Fibroblast of skin of abdomen (primary cell): ENCODE data around the gene TMEM30B.
A peak's percentile ranks its signal among the peaks of the same experiment; 100 is the strongest.
"Not testable (repeated sequence)": the region's sequence is repeated elsewhere in the genome, so short reads cannot be mapped to it uniquely, and the experiment has no call there.

ENCODE experiments used
- DNase-seq: peaks from one replicate; pipeline ENCODE4 v3.0.0-alpha.2; 2013

The TMEM30B gene

DNA sequence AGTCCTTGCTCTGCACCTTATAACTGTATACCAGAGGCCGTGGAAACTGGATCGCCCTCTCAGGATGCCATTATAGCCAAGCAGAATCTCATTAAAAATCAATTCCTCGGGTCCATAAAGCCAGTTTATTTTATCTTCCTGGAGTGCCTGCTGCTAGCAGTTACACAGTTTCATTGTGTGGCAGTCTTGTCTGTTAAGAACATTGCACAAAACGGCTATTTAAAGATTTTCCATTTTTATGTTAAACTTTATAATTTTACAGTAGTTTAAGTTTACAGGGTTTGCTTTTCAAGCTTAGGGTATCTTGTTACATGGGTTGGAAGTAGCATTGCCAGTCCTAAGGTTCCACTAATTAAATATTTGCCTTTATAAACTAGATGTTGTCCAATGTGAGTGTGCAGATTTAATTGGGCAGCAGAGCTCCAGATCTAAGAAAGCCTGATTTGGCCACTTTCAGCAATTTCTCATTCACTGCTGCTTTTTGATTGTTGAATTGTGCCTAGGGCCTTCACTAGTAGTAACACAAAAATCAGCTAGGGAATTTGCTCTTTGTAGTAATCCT lies 17.0 kb downstream of the TMEM30B start:
- DNase-seq: no peak

DNA sequence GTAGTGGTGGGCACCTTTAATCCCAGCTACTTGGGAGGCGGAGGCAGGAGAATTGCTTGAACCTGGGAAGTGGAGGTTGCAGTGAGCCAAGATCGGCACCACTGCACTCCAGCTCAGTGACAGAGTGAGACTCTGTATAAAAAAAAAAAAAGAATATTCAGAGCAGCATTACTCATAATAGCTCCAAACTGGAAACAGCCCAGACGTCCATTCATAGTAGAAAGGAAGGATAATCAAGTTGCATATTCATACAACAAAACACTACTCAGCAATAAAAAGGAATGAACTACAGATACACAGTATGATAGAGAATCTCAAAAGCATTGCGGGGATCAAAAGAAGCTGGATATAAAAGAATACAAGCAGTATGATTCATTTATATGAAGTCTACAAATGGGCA lies 19.1 kb downstream of the TMEM30B start:
- DNase-seq: peak; percentile 54

DNA sequence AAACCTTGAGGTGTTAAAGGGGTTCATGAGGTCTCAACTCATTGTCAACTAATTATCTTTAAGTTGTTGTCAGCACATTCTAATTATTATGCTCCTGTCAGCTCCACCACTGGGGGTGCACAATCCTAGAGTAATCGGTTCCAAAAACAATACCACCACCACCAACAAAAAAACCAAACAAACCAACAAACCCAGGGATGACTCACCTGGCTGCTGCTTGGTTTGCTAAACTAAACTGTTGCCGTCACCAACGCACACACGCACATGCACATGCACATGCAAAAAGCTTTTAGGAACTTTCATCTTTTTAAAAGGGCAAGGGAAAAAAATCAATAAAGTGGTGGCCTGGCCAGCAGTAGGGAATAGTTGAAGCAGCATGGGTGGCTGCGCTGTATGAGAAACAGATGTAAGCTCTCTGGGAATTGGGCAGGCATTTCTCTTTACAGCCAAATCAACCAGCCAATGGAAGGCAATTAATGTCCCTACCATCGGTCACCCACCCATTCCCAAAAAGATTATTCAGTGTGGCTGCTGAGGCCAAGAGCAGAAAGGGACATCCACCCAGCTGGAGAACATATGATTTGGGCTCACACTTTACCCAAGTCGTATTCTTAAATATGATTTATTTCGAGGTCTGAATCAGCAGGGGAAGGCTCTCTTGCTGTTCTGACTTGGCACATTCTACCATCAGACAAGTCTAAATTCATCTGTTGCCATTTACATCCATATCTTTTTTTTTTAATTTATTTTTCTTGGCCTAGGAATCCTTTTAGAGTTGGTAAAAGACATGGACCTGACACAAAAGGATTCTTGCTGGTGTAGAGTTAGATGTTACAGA lies 20.0 kb downstream of the TMEM30B start:
- DNase-seq: peak; percentile 69

DNA sequence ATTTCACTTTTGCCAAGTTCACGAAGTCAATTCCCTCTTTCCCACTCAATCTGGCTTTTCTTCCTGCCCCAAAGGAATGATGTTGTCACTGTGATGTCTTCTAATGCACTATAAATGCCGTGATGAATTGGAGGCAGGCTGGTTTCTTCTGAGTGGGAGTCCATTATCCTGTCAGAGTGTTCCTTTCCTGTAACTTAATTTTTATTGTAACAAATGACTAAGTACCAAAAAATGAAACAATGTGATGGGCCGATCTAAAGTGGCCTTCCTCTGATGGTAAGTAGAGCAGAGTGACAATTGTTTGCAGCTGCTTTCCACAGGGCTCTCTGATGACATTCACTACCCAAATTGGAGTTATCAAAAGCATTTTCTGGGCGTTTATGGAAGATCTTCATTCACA lies 22.2 kb downstream of the TMEM30B start:
- peak; percentile 51 for DNase-seq

DNA sequence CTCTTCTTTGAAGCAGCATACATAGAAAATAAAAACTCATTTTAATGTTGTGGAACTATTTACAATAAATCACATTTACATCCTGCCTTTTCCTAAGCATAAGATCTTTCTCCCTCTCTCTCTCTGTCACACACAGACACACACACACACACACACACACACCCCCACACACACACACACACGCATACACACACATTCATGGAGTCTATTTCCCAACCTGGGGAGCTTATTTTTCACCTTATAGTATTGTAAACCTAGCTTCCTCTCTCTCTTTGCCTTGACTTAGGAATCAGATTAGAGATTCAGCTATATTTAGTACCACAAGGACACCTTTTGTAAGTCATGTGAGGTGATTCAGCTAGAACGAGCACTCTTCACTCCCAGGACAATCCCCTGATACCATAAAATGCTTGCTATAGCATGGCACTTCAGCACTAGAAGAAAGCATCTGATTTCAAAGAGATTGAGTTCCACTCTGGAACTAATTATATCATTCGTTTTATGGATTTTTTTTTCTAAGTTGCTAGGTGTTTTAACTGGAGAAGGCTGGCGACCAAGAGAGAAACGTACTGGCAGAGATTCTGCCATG lies 23.6 kb downstream of the TMEM30B start:
- no peak for DNase-seq

DNA sequence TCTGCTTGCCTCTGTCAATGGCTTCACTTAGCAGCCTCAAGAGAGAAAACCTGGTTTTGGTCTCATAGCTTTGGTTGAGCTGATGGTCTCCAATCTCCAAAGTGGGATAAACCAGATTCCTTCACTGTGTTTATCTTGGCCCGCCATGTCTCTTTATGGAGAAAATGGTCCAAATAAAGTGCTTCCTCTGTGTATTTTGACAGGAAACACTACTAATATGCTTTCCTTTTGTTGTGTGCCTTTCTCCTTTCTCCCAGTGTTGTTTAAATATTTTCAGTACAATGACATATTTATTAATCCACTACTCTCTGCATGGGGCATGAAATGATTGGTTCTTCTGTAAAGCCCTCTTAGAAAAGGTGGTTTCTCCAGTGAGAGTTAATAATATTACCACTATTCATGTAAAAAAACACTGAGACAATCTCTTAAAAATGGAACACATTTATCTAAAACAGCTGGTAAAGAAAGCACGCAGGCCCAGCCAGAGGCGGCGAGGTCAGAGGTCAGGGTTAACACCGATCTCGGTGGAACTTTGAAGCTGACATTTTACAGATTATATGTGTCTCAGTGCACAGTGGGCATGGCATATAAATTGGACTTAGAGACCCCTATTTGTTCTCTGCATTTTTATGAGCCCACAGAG lies 24.2 kb downstream of the TMEM30B start:
- no peak for DNase-seq

DNA sequence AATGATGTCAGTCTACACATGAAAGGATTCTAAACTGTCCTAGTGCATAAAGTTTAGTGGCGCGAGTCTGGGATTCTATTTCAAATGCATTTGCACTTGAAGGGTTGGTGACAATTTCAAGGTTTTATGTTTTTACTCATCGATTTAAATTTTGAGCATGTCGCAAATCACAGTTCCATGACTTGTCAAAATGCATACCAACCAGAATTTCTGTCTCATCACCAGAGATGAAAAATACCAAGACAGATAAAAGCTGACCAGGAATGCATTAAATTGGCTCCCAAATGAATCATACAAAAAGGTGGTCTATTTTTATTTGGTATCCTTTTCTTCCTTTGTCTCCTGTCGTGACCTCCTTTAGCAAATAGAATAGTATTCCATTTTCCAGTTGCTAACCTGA lies 25.2 kb downstream of the TMEM30B start:
- DNase-seq: peak; percentile 51

DNA sequence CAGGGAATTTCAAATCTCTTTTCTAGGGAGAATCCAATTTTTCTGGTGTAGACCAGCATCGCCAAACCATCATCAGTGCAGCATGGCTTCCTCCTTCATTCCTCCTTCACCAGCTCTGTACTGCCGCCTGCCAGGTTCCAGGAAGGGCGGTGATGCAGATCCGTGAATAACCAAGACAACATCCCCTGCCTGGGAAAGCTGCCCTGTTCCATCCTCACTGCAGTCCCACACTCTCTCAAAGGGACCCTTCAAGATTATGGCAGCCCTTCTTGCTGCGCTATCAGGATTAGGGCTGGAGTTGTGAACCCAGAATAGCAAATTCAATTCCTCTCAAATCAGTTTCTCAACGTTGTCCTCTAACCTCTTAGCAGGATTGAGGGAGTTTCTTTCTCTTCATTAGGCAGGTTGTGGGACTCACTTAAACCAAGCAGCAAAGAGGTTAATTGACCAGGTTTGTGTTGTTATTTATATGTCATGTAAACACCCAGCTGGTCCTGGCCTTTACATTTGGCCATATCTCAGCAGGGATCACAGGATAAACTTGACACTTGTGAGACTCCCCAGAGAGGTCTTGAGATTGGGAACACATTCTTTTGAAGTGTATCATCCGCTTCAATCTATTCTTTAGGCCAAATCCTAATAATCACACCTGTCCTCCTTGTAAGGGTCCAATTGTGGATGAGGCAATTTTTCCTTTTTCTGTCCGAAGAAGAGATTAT lies 26.2 kb downstream of the TMEM30B start:
- DNase-seq: no peak

DNA sequence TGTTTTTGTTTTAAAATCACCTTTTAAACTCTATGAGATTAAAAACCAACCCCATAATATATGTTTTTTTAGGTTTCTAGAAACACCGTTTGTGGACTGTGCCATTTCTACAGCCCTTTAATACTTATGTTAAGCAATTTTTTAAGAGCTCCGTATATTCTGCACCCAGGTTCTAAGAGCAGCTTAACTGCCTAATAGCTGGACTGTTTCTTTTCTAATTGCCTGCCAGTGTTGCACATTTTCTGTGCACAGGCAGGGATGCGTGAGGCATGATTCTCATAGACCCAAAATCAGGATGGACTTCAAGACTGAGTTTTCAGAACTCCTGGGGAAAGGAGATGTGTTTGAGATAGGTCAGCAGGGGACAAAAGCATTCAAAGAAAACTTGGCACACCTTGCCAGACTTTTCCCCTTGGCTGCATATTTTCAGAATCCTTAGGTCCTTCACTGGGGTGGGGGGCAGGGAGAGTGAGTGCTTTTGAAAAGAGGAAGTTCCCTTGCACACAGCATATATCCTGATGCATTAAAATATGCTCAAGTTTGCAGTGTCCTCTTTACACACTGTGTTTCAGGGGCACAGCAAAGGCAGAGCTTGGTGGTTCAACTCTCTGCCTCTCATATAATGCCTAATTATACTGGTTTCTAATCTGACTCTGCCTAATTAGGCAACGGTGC lies 27.9 kb downstream of the TMEM30B start:
- DNase-seq: no peak

DNA sequence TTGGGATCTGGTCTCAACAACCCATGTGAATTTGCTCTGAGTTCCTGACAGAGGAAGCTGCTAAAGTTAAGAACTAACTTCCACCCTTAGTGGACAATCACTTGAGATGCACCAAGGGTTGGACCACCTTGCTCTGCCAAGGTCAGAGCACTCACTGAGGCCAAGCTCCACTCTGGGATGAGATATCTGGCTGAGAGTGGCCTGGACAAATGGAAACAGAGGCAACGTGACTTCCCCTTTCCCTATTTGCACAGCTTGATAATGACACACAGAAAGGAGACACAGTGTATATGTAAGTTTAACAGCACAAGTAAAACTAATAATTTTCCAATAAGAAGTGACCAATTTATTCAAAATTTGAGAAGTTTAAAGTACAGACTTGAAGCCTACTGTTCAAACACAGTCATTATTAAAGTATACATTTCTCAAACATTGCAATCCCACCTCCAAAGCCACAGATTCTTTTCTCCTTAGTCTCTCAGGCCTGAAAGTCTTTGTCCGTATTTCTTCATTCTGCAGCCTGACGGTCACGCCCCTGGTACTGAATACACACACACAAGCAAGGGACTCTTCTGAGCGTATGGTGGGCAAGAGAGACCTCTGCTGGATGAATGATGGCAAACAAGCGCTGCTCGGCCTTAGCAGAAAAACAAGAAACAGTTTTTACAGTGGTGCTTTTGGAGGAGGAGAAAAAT lies 28.6 kb downstream of the TMEM30B start:
- peak; percentile 99 for DNase-seq

DNA sequence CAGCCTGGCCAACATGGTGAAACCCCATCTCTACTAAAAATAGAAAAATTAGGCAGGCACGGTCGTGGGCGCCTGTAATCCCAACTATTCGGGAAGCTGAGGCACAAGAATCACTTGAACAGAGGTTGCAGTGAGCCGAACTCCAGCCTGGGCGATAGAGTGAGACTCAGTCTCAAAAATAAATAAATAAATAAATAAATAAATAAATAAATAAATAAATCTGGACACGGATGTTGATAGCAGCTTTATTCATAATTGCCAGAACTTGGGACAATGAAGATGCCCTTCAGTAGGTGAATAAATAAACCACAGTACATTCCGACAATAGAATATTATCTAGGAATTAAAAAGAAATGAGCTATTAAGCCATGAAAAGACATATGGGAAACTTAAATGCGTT lies 31.1 kb downstream of the TMEM30B start:
- DNase-seq: no peak

DNA sequence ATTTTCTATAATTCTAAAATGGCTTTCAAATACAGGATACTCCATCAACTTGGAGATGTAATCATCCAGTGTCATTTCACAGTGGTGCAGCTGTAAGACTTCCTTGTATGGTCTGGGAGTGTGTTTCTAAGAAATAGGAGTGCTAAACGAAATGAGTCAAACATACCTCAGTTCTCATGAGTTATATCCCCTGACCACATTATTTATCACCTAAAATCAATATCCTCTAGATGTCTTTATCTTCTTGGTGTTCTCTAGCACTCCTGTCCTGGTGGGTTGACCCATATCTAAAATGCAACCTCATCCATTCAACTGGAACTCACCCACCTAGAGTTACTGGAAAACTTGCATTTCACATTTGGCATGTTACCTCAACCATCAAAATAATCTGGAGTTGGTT lies 33.2 kb downstream of the TMEM30B start:
- DNase-seq: peak; percentile 91

DNA sequence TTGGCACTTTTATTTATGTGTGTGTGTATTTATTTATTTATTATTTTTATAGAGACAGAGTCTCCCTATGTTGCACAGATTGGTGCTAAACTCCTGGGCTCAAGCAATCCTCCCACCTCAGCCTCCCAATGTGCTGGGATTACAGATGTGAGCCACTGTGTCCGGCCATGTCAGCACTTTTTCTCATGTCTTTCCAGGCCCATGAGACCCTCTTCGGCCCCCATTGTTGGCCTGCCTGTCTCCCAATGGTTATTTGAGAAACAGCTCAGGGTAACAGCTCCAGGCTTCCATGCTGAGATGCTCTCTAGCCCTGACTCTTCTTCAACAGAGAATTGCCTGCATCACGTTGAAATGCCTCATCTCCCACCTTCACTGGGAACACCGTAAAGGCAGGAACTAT lies 34.4 kb downstream of the TMEM30B start:
- DNase-seq: no peak

DNA sequence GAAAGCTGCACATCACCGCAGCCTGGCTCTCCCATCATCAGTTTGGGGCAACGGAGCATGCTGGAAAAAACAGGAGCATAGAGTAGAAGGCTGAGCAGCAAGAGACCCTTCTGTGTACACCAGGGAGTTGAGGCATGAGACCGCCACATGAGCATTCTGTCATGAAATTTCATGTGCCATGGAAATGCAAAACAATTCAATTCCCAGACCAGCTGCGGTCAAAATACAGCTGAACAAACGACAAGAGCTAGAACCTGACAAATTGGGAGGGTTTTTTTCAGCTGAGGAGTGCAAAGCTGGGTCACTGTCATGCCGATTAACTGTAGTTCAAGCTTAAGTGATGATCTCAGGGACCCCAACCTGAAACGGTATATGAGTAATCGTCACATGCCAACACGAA lies 37.1 kb downstream of the TMEM30B start:
- DNase-seq: no peak

DNA sequence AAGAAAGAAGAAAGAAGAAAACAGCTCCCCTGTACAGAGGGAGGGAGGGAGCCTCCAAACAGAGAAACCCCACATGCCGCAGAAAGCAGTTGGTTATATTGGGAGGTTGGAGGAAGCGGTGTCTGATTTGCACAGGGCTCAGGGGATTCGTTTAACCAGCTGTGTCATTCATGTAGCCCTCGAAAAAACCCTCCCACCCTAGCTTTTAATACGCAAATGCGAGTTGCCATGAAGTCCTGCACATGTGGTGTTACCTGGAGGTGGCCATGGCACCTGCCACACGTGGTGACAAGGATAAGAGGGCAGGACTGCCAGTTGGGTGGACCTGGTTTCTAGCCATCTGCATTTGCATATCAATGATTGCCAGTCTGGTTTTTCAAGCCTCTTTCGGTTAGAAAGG lies 40.9 kb downstream of the TMEM30B start:
- DNase-seq: no peak

DNA sequence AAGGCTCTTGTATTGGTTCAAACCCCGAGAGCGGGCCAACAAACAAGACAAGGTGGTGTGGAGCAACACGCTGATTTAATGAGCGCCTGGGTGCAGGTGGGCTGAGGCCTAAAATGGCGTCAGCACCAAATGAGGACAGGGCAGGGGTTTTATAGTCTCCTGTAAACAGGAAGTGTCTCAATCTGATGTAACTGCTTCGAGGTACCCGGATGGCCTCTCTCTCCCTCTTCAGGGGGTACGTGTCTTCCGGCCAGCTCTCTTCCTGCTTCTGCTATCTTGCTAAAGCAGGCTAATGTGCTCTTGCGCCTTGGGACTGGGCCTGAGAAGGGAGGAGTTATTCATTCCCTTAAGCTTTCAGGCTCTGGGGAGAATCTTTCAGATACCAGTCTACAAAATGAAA lies 41.9 kb downstream of the TMEM30B start:
- not testable (repeated sequence) for DNase-seq

DNA sequence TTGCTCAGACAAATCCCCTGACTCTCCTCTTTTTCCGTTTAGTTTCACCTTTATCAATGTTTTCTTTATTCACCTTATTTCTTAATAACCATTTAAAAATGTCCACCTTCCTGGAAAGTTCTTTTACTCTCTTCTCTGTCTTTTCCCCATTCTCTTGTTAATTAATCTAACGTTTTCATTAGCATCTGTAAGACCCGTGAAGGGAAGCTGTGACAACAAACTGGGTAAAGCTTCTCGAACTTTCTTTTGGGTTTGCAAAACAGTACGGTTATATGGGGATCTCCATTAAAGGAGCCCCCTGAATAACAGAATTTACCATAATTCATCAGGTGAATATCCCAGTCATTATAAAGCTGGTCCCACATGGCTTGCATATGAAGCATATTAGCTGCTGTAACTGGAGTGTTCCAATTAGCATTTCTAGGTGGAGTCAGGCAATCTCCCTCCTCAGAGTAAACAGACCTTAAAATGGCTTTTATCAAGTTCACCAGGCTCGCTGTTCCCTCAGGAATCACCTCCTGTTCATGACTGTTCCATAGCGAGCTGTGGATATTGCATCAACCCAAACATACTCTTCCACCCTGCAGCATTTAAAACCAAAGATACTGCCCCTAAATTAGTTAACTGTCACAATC lies 42.4 kb downstream of the TMEM30B start:
- no peak for DNase-seq

DNA sequence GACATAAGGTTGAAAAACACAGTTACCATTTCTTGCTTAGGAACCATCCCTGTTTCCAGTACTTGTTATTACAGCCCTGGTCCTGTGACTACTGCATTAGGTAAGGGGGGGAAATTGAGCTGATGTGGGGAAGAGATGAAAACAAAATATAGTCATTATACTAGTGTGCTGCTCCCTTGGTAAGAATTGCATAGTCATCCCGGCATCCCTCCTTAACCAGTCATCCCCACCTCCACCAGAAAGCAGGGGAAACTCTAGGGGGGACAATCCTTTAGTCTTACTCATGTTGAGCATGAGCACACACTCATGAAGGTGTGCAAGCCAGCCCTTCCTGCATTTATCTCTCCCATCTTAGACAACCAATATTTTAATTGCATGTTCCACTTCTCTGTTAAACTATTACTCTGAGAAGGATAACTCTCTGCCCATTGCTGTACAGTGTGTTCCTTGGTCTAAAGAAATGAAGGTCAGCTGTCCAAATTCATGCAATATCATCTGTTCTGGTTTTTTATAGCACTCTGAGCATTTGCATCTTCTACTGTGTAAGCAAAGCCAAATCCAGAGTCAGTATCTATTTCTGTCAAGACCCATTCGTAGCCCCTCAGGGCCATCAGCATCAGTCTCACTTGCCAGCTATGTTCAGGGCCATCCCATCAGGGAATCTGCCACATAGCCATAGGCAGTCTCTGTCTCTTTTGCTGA lies 46.8 kb downstream of the TMEM30B start:
- peak; percentile 40 for DNase-seq

DNA sequence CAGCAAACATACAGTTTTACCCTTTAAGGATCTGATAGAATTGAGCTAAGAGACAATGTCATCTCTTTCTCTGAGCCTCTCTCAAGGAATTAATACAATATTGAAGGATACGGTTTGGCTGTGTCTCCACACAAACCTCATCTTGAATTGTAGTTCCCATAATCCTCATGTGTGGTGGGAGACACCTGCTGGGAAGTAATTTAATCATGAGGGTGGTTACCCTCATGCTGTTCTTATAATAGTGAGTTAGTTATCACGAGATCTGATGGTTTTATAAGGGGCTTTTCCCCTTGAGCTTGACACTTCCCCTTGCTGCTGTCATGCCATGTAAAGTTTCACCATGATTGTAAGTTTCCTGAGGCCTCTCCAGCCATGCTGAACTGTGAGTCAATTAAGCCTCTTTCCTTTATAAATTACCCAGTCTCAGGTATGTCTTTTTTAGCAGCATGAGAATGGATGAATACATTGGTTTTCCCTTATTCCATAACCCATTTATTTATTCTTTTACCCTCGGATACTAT lies 47.6 kb downstream of the TMEM30B start:
- DNase-seq: no peak

DNA sequence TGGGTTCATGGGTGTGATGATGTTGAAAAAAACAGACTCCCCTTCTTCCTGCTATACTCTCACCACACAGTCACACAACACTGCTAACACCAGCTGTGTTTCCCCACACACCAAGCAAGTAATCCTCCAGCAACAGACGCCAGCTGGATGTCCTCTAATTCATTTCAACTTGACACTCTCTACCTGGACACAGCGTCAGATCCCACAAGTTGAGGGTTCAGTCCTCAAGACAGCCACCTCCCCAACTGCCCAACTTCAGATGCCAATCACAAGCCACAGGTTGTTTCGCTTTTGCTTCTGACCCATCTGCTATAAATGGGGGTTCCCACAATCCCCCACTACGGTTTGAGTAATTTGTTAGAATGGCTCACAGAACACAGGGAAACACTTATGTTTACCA lies 49.3 kb downstream of the TMEM30B start:
- DNase-seq: no peak
